Measurements from ENCODE around the gene RTN4RL2. TPM values are rescaled to one million over a fixed set of nuclear protein-coding genes. Genes with fewer than 3 reads are reported as not detected.
A peak's percentile ranks its signal among the peaks of the same experiment; 100 is the strongest.

Gene RTN4RL2
- total RNA-seq, 1 experiment from 2014 or later: 15.5 TPM

- TF ChIP-seq, protein P1, sequence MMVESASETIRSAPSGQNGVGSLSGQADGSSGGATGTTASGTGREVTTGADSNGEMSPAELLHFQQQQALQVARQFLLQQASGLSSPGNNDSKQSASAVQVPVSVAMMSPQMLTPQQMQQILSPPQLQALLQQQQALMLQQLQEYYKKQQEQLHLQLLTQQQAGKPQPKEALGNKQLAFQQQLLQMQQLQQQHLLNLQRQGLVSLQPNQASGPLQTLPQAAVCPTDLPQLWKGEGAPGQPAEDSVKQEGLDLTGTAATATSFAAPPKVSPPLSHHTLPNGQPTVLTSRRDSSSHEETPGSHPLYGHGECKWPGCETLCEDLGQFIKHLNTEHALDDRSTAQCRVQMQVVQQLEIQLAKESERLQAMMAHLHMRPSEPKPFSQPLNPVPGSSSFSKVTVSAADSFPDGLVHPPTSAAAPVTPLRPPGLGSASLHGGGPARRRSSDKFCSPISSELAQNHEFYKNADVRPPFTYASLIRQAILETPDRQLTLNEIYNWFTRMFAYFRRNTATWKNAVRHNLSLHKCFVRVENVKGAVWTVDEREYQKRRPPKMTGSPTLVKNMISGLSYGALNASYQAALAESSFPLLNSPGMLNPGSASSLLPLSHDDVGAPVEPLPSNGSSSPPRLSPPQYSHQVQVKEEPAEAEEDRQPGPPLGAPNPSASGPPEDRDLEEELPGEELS (CRISPR knock-in tag; IDR thresholded peaks at IDR 0.05): peak; percentile 61; the same call in 1 of the 2 replicates
- TF ChIP-seq FOXJ3 (CRISPR knock-in tag; IDR thresholded peaks at IDR 0.05; ENCODE audit: borderline replicate concordance) (no peak), ZBTB21 (CRISPR knock-in tag; IDR thresholded peaks at IDR 0.05; ENCODE audit: borderline replicate concordance) (no peak), MLX (CRISPR knock-in tag; IDR thresholded peaks at IDR 0.05) (no peak), ZNF138 (CRISPR knock-in tag; conservative IDR thresholded peaks at IDR 0.05) (0 out of 2 replicates have a peak, but pooled peaks have one; percentile 23), ZMAT4 (CRISPR knock-in tag; IDR thresholded peaks at IDR 0.05) (no peak), OVOL2 (CRISPR knock-in tag; IDR thresholded peaks at IDR 0.05; ENCODE audit: borderline replicate concordance) (no peak), GTF2I (CRISPR knock-in tag; conservative IDR thresholded peaks at IDR 0.05) (no peak), ELF4 (CRISPR knock-in tag; IDR thresholded peaks at IDR 0.05; ENCODE audit: low read depth) (no peak), CREB1 (CRISPR knock-in tag; IDR thresholded peaks at IDR 0.05) (0 out of 2 replicates have a peak, but pooled peaks have one; percentile 52), SMAD4 (CRISPR knock-in tag; IDR thresholded peaks at IDR 0.05) (no peak), TEAD4 (CRISPR knock-in tag; IDR thresholded peaks at IDR 0.05) (peak; percentile 42; the same call in 1 of the 2 replicates), ZNF317 (CRISPR knock-in tag; IDR thresholded peaks at IDR 0.05; ENCODE audit: borderline replicate concordance, low read depth) (no peak), ZNF423 (CRISPR knock-in tag; IDR thresholded peaks at IDR 0.05) (peak; percentile 76), JAZF1 (CRISPR knock-in tag; IDR thresholded peaks at IDR 0.05) (no peak), ZSCAN18 (CRISPR knock-in tag; IDR thresholded peaks at IDR 0.05) (no peak), TEAD1 (CRISPR knock-in tag; IDR thresholded peaks at IDR 0.05) (no peak), MYBL2 (CRISPR knock-in tag; IDR thresholded peaks at IDR 0.05) (no peak), ERG (CRISPR knock-in tag; IDR thresholded peaks at IDR 0.05) (no peak), ZNF219 (CRISPR knock-in tag; IDR thresholded peaks at IDR 0.05; ENCODE audit: borderline replicate concordance) (no peak), NFATC4 (CRISPR knock-in tag; IDR thresholded peaks at IDR 0.05) (no peak)
- TF ChIP-seq, protein P2, sequence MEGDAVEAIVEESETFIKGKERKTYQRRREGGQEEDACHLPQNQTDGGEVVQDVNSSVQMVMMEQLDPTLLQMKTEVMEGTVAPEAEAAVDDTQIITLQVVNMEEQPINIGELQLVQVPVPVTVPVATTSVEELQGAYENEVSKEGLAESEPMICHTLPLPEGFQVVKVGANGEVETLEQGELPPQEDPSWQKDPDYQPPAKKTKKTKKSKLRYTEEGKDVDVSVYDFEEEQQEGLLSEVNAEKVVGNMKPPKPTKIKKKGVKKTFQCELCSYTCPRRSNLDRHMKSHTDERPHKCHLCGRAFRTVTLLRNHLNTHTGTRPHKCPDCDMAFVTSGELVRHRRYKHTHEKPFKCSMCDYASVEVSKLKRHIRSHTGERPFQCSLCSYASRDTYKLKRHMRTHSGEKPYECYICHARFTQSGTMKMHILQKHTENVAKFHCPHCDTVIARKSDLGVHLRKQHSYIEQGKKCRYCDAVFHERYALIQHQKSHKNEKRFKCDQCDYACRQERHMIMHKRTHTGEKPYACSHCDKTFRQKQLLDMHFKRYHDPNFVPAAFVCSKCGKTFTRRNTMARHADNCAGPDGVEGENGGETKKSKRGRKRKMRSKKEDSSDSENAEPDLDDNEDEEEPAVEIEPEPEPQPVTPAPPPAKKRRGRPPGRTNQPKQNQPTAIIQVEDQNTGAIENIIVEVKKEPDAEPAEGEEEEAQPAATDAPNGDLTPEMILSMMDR (IDR thresholded peaks at IDR 0.05): peak; percentile 65
- TF ChIP-seq, protein P3, sequence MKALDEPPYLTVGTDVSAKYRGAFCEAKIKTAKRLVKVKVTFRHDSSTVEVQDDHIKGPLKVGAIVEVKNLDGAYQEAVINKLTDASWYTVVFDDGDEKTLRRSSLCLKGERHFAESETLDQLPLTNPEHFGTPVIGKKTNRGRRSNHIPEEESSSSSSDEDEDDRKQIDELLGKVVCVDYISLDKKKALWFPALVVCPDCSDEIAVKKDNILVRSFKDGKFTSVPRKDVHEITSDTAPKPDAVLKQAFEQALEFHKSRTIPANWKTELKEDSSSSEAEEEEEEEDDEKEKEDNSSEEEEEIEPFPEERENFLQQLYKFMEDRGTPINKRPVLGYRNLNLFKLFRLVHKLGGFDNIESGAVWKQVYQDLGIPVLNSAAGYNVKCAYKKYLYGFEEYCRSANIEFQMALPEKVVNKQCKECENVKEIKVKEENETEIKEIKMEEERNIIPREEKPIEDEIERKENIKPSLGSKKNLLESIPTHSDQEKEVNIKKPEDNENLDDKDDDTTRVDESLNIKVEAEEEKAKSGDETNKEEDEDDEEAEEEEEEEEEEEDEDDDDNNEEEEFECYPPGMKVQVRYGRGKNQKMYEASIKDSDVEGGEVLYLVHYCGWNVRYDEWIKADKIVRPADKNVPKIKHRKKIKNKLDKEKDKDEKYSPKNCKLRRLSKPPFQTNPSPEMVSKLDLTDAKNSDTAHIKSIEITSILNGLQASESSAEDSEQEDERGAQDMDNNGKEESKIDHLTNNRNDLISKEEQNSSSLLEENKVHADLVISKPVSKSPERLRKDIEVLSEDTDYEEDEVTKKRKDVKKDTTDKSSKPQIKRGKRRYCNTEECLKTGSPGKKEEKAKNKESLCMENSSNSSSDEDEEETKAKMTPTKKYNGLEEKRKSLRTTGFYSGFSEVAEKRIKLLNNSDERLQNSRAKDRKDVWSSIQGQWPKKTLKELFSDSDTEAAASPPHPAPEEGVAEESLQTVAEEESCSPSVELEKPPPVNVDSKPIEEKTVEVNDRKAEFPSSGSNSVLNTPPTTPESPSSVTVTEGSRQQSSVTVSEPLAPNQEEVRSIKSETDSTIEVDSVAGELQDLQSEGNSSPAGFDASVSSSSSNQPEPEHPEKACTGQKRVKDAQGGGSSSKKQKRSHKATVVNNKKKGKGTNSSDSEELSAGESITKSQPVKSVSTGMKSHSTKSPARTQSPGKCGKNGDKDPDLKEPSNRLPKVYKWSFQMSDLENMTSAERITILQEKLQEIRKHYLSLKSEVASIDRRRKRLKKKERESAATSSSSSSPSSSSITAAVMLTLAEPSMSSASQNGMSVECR (CRISPR knock-in tag; IDR thresholded peaks at IDR 0.05; ENCODE audit: borderline replicate concordance): peak; percentile 54; the same call in 1 of the 2 replicates
- TF ChIP-seq, protein P4, sequence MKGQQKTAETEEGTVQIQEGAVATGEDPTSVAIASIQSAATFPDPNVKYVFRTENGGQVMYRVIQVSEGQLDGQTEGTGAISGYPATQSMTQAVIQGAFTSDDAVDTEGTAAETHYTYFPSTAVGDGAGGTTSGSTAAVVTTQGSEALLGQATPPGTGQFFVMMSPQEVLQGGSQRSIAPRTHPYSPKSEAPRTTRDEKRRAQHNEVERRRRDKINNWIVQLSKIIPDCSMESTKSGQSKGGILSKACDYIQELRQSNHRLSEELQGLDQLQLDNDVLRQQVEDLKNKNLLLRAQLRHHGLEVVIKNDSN (CRISPR knock-in tag; IDR thresholded peaks at IDR 0.05): peak; percentile 74; the same call in 1 of the 2 replicates
Observed at GRCh38 chr11:57482782-57483561, 22.6 kb downstream of the RTN4RL2 start (continued).

All from WTC11 (cell line).